GM18868 (cell line): ENCODE data around the gene LAMC2.

Experiments used
- ATAC-seq: cut with Tn5 transposase; IDR thresholded peaks from one replicate; pipeline ENCODE4 v1.9.1; 2021; ENCODE audit warnings: mild to moderate bottlenecking, moderate library complexity; ENCODE audit not compliant: unreplicated experiment

LAMC2 gene

GRCh38 chr1:183283286-183283685, 97.2 kb downstream of the LAMC2 start:
- no peak for ATAC-seq

- ATAC-seq, result no peak
Observed at GRCh38 chr1:183284086-183284485, 98.0 kb downstream of the LAMC2 start.

- no peak for ATAC-seq
Observed at GRCh38 chr1:183285256-183285655, 99.2 kb downstream of the LAMC2 start.

GRCh38 chr1:183285746-183286145, 99.7 kb downstream of the LAMC2 start:
- ATAC-seq, result no peak

GRCh38 chr1:183287191-183287675, 101.2 kb downstream of the LAMC2 start:
- ATAC-seq, result no peak

GRCh38 chr1:183288583-183288982, 102.5 kb downstream of the LAMC2 start:
- ATAC-seq, result no peak

- ATAC-seq, result no peak
Observed at GRCh38 chr1:183289051-183289496, 103.0 kb downstream of the LAMC2 start.

- no peak for ATAC-seq
Observed at GRCh38 chr1:183290628-183291027, 104.6 kb downstream of the LAMC2 start.

GRCh38 chr1:183291216-183291762, 105.2 kb downstream of the LAMC2 start:
- ATAC-seq, result no peak

GRCh38 chr1:183291802-183292514, 105.9 kb downstream of the LAMC2 start:
- ATAC-seq, result no peak

- no peak for ATAC-seq
Observed at GRCh38 chr1:183293241-183293640, 107.2 kb downstream of the LAMC2 start.

GRCh38 chr1:183293876-183294275, 107.8 kb downstream of the LAMC2 start:
- no peak for ATAC-seq
